NT2/D1 (cell line): ENCODE data around the gene SGIP1.

ENCODE experiments used
- SUZ12 ChIP-seq: IDR thresholded peaks from 2 replicates; pipeline ENCODE4 v1.6.1; 2011; ENCODE audit not compliant: insufficient read length, insufficient read depth; ENCODE audit errors: extremely low read depth
- YY1 ChIP-seq: IDR thresholded peaks from 2 replicates; pipeline ENCODE4 v1.6.1; 2011; ENCODE audit not compliant: insufficient read length, insufficient read depth
- ZNF274 ChIP-seq: IDR thresholded peaks from 2 replicates; pipeline ENCODE4 v1.6.1; 2011; ENCODE audit warnings: mild to moderate bottlenecking, low read depth, low read length

- no peak for TF ChIP-seq YY1
- TF ChIP-seq ZNF274 = no peak
- no peak for TF ChIP-seq SUZ12
Observed at GRCh38 chr1:66542811-66543767, 9.1 kb downstream of the SGIP1 start.
